Measurements from ENCODE around the gene FGF3.

The FGF3 gene

DNA sequence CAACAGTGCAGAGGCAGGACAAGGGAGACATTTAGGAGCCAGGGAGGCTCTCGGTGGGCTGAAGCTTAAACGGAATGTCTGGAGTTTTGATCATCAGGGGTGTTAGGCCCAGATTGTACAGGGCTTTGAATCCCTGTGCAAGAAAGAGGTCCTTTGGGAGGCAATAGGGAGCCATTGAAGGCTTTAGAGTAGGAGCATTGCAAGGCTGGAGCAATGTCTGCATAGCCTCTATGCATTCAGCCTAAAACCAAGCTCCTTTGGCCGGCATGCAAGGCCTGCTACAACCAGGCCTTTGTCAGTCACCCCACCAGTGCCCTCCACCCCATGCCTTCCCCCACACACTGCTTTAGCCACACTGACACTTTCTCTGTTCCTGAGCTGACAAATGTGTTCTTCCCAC is 47.4 kb upstream of the FGF3 start:
- TF ChIP-seq TCF12 (IDR thresholded peaks at IDR 0.05; ENCODE audit: low read depth) = no peak
- no peak for TF ChIP-seq CREB1 (IDR thresholded peaks at IDR 0.05; ENCODE audit: low read depth)
- TF ChIP-seq, protein P1, sequence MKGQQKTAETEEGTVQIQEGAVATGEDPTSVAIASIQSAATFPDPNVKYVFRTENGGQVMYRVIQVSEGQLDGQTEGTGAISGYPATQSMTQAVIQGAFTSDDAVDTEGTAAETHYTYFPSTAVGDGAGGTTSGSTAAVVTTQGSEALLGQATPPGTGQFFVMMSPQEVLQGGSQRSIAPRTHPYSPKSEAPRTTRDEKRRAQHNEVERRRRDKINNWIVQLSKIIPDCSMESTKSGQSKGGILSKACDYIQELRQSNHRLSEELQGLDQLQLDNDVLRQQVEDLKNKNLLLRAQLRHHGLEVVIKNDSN (IDR thresholded peaks at IDR 0.05) = no peak
- no peak for TF ChIP-seq TEAD4 (IDR thresholded peaks at IDR 0.05)
- TF ChIP-seq ZBTB7A (IDR thresholded peaks at IDR 0.05; ENCODE audit: low read depth) = no peak
- TF ChIP-seq MAX (IDR thresholded peaks at IDR 0.05) = no peak
- no peak for TF ChIP-seq YY1 (IDR thresholded peaks at IDR 0.05; ENCODE audit: low read depth)
- no peak for TF ChIP-seq CEBPB (IDR thresholded peaks at IDR 0.05)

GRCh38 chr11:69865707-69866106 is 46.5 kb upstream of the FGF3 start:
- no peak for TF ChIP-seq CEBPB (IDR thresholded peaks at IDR 0.05)
- TF ChIP-seq YY1 (IDR thresholded peaks at IDR 0.05; ENCODE audit: low read depth) = no peak
- TF ChIP-seq EGR1 (IDR thresholded peaks at IDR 0.05) = no peak
- TF ChIP-seq CREB1 (IDR thresholded peaks at IDR 0.05; ENCODE audit: low read depth) = no peak
- TF ChIP-seq FOXM1 (IDR thresholded peaks at IDR 0.05; ENCODE audit: borderline replicate concordance, low read depth) = no peak
- no peak for TF ChIP-seq EP300 (IDR thresholded peaks at IDR 0.05; ENCODE audit: borderline replicate concordance)
- no peak for TF ChIP-seq TCF12 (IDR thresholded peaks at IDR 0.05; ENCODE audit: low read depth)
- no peak for TF ChIP-seq NFIC (IDR thresholded peaks at IDR 0.05)
- no peak for TF ChIP-seq RAD21 (IDR thresholded peaks at IDR 0.05; ENCODE audit: low read depth)
- no peak for TF ChIP-seq TEAD4 (IDR thresholded peaks at IDR 0.05)
- TF ChIP-seq, protein P1 (IDR thresholded peaks at IDR 0.05) = no peak
- TF ChIP-seq, protein P2, sequence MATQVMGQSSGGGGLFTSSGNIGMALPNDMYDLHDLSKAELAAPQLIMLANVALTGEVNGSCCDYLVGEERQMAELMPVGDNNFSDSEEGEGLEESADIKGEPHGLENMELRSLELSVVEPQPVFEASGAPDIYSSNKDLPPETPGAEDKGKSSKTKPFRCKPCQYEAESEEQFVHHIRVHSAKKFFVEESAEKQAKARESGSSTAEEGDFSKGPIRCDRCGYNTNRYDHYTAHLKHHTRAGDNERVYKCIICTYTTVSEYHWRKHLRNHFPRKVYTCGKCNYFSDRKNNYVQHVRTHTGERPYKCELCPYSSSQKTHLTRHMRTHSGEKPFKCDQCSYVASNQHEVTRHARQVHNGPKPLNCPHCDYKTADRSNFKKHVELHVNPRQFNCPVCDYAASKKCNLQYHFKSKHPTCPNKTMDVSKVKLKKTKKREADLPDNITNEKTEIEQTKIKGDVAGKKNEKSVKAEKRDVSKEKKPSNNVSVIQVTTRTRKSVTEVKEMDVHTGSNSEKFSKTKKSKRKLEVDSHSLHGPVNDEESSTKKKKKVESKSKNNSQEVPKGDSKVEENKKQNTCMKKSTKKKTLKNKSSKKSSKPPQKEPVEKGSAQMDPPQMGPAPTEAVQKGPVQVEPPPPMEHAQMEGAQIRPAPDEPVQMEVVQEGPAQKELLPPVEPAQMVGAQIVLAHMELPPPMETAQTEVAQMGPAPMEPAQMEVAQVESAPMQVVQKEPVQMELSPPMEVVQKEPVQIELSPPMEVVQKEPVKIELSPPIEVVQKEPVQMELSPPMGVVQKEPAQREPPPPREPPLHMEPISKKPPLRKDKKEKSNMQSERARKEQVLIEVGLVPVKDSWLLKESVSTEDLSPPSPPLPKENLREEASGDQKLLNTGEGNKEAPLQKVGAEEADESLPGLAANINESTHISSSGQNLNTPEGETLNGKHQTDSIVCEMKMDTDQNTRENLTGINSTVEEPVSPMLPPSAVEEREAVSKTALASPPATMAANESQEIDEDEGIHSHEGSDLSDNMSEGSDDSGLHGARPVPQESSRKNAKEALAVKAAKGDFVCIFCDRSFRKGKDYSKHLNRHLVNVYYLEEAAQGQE (IDR thresholded peaks at IDR 0.05; ENCODE audit: low read depth) = no peak
- no peak for TF ChIP-seq ZBTB7A (IDR thresholded peaks at IDR 0.05; ENCODE audit: low read depth)
- TF ChIP-seq TAF1 (IDR thresholded peaks at IDR 0.05; ENCODE audit: low read depth) = no peak
- TF ChIP-seq MAX (IDR thresholded peaks at IDR 0.05) = no peak

- TF ChIP-seq ZBTB7A (IDR thresholded peaks at IDR 0.05; ENCODE audit: low read depth) = no peak
- no peak for TF ChIP-seq CREB1 (IDR thresholded peaks at IDR 0.05; ENCODE audit: low read depth)
- no peak for TF ChIP-seq MAX (IDR thresholded peaks at IDR 0.05)
- TF ChIP-seq EP300 (IDR thresholded peaks at IDR 0.05; ENCODE audit: borderline replicate concordance) = no peak
- no peak for TF ChIP-seq FOXM1 (IDR thresholded peaks at IDR 0.05; ENCODE audit: borderline replicate concordance, low read depth)
- TF ChIP-seq TAF1 (IDR thresholded peaks at IDR 0.05; ENCODE audit: low read depth) = no peak
- TF ChIP-seq CEBPB (IDR thresholded peaks at IDR 0.05) = no peak
- TF ChIP-seq TCF12 (IDR thresholded peaks at IDR 0.05; ENCODE audit: low read depth) = no peak
Measured at GRCh38 chr11:69864686-69865661, 45.8 kb upstream of the FGF3 start.

DNA sequence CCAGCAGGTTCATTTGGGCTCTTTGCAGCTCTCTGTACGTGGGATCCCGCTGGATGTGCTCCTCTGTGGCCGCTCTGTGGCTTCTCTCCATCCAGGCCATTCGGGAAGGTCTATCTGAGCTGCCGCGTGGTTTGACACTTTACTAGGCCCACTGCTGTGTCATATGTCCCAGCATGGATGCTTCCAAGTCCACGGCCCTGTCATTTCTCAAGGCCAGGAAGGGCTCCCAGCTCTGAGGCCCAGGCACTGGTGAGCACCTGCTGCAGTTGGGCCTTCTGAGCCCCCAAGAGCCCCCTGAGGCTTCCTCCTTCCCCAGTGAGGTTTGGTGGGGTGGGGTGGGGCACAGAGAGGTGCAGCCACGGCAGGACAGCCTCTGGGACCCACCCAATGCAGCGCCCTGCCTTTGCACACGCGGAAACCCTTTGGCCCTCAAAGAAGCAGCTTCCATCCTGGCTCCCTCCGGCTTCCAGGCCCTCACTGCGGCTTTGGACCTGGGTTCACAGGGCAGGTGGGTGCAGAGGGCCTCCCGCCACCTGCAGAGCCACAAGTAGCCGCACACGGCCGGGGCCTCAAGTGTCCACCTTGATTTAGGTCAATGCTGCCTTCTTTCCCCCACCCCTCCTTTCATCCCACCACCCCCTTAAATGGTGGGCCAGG is 44.5 kb upstream of the FGF3 start:
- no peak for TF ChIP-seq MAX (IDR thresholded peaks at IDR 0.05)

GRCh38 chr11:69862797-69863543 is 43.8 kb upstream of the FGF3 start:
- TF ChIP-seq NFIC (IDR thresholded peaks at IDR 0.05) = no peak
- TF ChIP-seq, protein P2 (IDR thresholded peaks at IDR 0.05; ENCODE audit: low read depth) = no peak
- no peak for TF ChIP-seq TEAD4 (IDR thresholded peaks at IDR 0.05)
- no peak for TF ChIP-seq ZBTB7A (IDR thresholded peaks at IDR 0.05; ENCODE audit: low read depth)
- TF ChIP-seq EP300 (IDR thresholded peaks at IDR 0.05; ENCODE audit: borderline replicate concordance) = no peak
- no peak for TF ChIP-seq YY1 (IDR thresholded peaks at IDR 0.05; ENCODE audit: low read depth)
- TF ChIP-seq RAD21 (IDR thresholded peaks at IDR 0.05; ENCODE audit: low read depth) = no peak
- no peak for TF ChIP-seq EGR1 (IDR thresholded peaks at IDR 0.05)
- TF ChIP-seq, protein P1 (IDR thresholded peaks at IDR 0.05) = no peak
- no peak for TF ChIP-seq TCF12 (IDR thresholded peaks at IDR 0.05; ENCODE audit: low read depth)
- TF ChIP-seq CREB1 (IDR thresholded peaks at IDR 0.05; ENCODE audit: low read depth) = no peak
- TF ChIP-seq MAX (IDR thresholded peaks at IDR 0.05) = no peak
- TF ChIP-seq TAF1 (IDR thresholded peaks at IDR 0.05; ENCODE audit: low read depth) = no peak
- no peak for TF ChIP-seq FOXM1 (IDR thresholded peaks at IDR 0.05; ENCODE audit: borderline replicate concordance, low read depth)
- no peak for TF ChIP-seq CEBPB (IDR thresholded peaks at IDR 0.05)
